Activated CD4-positive, alpha-beta T cell treated with anti-CD3 and anti-CD28 coated beads for 36 hours (primary cell): ENCODE results near the gene PARG. TPM values are rescaled to one million over a fixed set of nuclear protein-coding genes. Genes with fewer than 3 reads are reported as not detected.
"Not testable (repeated sequence)": the region's sequence is repeated elsewhere in the genome, so short reads cannot be mapped to it uniquely, and the experiment has no call there.

Experiments used
- ATAC-seq: fragments of 200-7000 bp; cut with Tn5 transposase; one replicate; pipeline ENCODE4 v1.10.0; 2021; ENCODE audit warnings: mild to moderate bottlenecking, moderate library complexity
- CTCF ChIA-PET: fragments of 350-600 bp; sonication (Branson Sonifier 250); formaldehyde crosslinking; loops from one replicate; lab custom pipeline; 2021; ENCODE audit warnings: antibody characterized with exemption; lab: Charles Lee
- POLR2A ChIA-PET: fragments of 350-600 bp; sonication (Branson Sonifier 250); formaldehyde crosslinking; loops from one replicate; lab custom pipeline; 2021; ENCODE audit warnings: antibody characterized with exemption, inconsistent platforms; lab: Charles Lee
- DNase-seq: peaks from one replicate; pipeline ENCODE4 v3.0.0-alpha.2; 2020
- H3K27ac Mint-ChIP-seq: one replicate; pipeline ENCODE4 v1.8.0; 2021; ENCODE audit warnings: mixed read lengths
- H3K27me3 Mint-ChIP-seq: one replicate; pipeline ENCODE4 v1.8.0; 2021; ENCODE audit warnings: mixed read lengths
- H3K36me3 Mint-ChIP-seq: one replicate; pipeline ENCODE4 v1.8.0; 2021; ENCODE audit warnings: low read depth, mixed read lengths
- H3K4me1 Mint-ChIP-seq: one replicate; pipeline ENCODE4 v1.8.0; 2021; ENCODE audit warnings: mixed read lengths
- H3K4me3 Mint-ChIP-seq: one replicate; pipeline ENCODE4 v1.8.0; 2021; ENCODE audit warnings: mild to moderate bottlenecking, moderate library complexity, mixed read lengths
- H3K9me3 Mint-ChIP-seq: one replicate; pipeline ENCODE4 v1.8.0; 2021; ENCODE audit warnings: low read depth, mixed read lengths
- intact Hi-C, 2 experiments: fragments of 100-400 bp; cut with DNase I in 1 of 2; cut with micrococcal nuclease in 1 of 2; formaldehyde crosslinking; loops; one replicate each; pipeline versions ENCODE4 v1.14.2 to v1.15.1; 2022 to 2024; cut with DNase I, micrococcal nuclease
- total RNA-seq, 2 experiments: library from RNA; stranded (reverse); gene quantifications; one replicate each; pipeline ENCODE4 v1.2.3, GENCODE V29; 2021

PARG gene
- total RNA-seq, 2 experiments from 2014 or later = 33.9 to 36.1 TPM

DNA sequence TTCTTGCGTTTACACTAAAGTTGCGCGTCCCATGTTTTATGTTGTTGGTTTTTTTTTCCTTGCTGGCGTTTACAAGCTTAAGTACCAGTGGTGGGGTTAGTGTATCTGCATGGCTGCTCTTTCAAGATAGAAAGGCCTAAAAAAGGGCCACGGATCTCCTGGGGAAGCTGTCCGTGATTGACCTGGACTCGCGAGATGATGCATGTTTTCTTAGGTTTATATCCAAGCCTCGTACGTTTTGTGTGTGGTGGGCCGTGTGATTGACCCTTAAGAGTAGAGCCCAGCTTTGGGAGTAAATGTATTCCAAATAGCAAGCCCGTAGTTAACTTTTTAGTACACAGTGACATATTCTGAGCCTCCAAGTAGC, 495 bp upstream of the PARG start:
- Mint-ChIP-seq H3K27ac (peak overlapping the region; percentile 94), H3K4me3 (peak overlapping the region; percentile 95), H3K4me1 (peaks cover 37% of the 10 kb centered on the region), H3K36me3 (peaks cover 21% of the 10 kb centered on the region)
- POLR2A ChIA-PET, CTCF ChIA-PET, H3K9me3 Mint-ChIP-seq, intact Hi-C loops, H3K27me3 Mint-ChIP-seq, DNase-seq: not testable (repeated sequence)
- peak; percentile 7 for ATAC-seq

DNA sequence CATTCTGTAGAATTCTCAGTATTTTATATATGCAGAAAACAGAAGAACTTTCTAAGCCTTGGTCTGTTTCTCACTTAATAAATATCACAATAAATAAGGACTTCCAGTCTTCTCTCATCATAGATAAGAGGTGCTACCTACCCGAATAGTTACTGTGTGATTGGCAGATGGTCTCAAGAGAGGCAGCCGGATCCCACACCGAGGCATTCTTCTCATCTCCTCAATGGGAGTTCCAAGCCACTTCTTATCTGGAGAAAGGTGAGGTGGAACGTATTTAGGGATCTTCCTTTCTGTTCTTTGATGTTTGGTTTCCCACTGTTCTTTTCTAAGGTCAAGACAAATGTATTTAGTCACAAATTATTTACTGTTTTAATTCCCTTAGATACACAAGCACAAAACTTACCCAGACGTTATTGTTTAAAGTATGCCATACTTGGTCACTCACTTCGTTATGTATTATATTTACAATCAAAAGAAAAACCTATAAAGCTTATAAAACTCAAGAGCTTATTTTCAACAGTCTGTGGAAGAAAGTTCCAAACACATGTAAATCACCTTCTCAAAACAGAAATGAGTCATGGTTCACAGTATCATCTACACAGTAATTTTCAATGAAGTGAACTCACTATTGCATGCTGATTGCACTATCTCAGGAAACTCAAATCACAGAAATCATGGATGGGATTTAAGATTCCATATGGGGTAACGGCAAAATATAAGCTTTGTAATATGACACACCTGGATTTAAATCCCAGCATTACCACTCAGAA, 9.7 kb downstream of the PARG start:
- CTCF ChIA-PET = not testable (repeated sequence)
- ATAC-seq = peak; percentile 78

DNA sequence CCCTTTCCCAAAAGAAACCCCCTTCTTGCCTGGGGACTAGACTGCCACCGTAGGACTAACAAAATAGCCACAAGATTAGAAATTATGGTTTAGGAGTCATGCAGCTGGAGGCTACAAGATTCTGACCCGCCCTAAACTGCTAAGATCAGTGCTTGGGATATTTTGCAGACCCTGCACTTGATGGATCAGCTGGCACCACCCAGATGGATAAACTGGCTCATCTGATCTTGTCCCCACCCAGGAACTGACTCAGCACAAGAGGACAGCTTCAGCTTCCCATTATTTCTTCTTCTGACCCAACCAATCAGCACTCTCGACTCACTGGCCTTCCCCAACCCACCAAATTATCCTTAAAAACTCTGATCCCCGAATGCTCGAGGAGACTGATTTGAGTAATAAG, 10.6 kb downstream of the PARG start:
- H3K27me3 Mint-ChIP-seq, H3K9me3 Mint-ChIP-seq, DNase-seq, POLR2A ChIA-PET, intact Hi-C loops, CTCF ChIA-PET, ATAC-seq, H3K4me3 Mint-ChIP-seq, H3K27ac Mint-ChIP-seq: not testable (repeated sequence)
- Mint-ChIP-seq H3K36me3 (peaks cover 22% of the 10 kb centered on the region), H3K4me1 (peaks cover 12% of the 10 kb centered on the region)

More for the DNA sequence above, 9.7 kb downstream of the PARG start:
- intact Hi-C loops, POLR2A ChIA-PET, H3K4me3 Mint-ChIP-seq, H3K9me3 Mint-ChIP-seq, H3K27me3 Mint-ChIP-seq, DNase-seq: not testable (repeated sequence)
- H3K36me3 Mint-ChIP-seq = peaks cover 16% of the 10 kb centered on the region
- H3K27ac Mint-ChIP-seq = peak overlapping the region; percentile 39
- peaks cover 12% of the 10 kb centered on the region for H3K4me1 Mint-ChIP-seq

DNA sequence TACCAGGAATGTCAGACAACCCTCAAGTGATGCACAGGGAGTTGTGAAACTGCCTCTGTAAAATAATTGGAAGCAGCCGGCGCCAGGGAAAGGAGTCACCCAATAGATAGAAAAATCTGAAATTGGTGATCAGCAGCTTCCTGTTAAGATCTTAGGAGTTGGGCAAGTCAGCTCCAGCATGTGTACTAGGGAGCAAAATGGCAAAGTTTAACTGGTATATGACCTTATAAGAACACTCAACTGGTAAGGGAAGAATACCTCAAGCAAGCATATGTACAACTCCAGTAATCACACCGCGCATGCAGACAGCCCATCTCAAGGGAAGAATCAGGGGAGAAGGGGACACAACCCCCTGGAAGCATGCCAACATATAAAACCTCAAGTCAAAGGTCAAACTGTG, 18.3 kb downstream of the PARG start:
- ATAC-seq, POLR2A ChIA-PET, DNase-seq, H3K27me3 Mint-ChIP-seq, H3K4me3 Mint-ChIP-seq, intact Hi-C loops, H3K9me3 Mint-ChIP-seq, H3K27ac Mint-ChIP-seq, H3K4me1 Mint-ChIP-seq, CTCF ChIA-PET: not testable (repeated sequence)
- H3K36me3 Mint-ChIP-seq = peaks cover 15% of the 10 kb centered on the region

DNA sequence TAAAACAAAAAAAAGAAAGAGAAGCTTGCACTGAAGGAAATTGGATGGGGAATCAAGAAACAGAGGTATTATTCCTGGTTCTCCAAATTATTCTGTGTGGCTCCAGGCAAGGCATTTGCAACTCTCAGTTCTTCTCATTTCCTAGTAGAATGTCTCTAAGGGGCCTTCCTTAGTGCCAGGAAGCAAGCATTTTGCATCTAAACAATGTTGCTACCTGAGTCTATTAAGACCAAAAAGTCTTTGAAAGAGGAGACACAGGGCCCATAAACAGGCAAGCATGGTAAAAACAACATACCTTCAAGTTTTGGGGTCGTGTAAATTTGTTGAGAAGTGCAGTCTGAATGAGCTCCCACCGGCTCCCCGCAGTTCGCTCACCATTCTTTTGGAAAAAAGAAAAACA, 19.8 kb downstream of the PARG start:
- peaks cover 15% of the 10 kb centered on the region for H3K36me3 Mint-ChIP-seq
- H3K27me3 Mint-ChIP-seq, H3K4me1 Mint-ChIP-seq, ATAC-seq, H3K9me3 Mint-ChIP-seq, DNase-seq, H3K27ac Mint-ChIP-seq, CTCF ChIA-PET, intact Hi-C loops, POLR2A ChIA-PET, H3K4me3 Mint-ChIP-seq: not testable (repeated sequence)

DNA sequence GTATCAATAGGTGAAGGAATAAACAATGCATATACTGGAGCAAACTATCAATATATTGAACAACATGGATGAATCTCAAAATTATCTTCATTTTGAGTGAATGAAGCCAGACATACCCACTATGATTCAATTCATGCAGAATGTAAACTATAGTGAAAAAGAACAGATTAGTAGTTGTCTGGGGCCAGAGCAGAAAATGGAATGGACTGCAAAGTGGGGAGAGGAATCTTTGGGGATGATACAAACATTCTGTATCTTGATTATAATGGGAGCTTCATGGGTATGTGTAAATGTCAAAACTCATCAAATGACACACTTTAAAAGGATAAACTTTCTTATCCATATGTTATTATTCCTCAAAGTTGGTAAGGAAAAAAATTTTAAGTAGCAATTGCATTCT, 23.9 kb downstream of the PARG start:
- CTCF ChIA-PET, H3K27ac Mint-ChIP-seq, H3K4me1 Mint-ChIP-seq, H3K27me3 Mint-ChIP-seq, intact Hi-C loops, ATAC-seq, POLR2A ChIA-PET, H3K9me3 Mint-ChIP-seq, H3K4me3 Mint-ChIP-seq, DNase-seq: not testable (repeated sequence)
- H3K36me3 Mint-ChIP-seq = peaks cover 25% of the 10 kb centered on the region

DNA sequence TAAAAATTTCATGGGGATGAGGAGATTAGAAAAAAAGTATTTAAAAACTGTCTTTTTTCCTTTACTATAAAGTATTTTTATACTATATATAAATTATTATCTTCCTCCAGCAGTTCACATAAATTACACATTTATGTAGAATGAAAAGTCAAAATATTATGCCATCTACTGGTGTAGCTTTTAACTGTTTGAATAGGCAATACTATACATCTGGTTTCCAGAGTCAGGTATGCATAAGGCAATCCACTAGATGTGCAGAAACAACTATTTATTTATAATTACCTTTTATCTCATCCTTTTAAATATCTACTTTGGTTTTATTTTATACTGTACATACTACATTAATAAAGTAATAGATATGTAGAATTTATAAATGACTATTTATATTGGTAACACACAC, 25.4 kb downstream of the PARG start:
- H3K9me3 Mint-ChIP-seq, DNase-seq, H3K27ac Mint-ChIP-seq, H3K4me3 Mint-ChIP-seq, H3K27me3 Mint-ChIP-seq, ATAC-seq, intact Hi-C loops, CTCF ChIA-PET, H3K4me1 Mint-ChIP-seq, POLR2A ChIA-PET: not testable (repeated sequence)
- H3K36me3 Mint-ChIP-seq = peaks cover 21% of the 10 kb centered on the region

DNA sequence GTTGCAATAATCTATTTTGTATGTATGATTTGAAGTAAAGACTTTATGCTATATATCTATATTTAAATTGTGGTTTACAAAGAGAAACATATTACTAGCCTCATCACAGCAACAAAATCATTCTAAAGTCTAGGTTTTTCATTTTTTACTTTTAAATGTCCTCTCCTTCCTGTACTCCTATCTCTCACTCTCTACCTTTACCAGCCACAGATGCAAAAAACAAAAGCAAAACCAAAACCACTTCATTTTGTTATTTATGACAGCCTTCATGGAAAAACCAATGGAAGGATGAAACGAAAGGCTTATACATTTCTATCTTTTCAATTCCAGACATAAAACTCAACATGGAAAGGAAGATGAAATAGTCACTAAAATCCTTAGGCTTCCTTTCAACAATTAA, 31.5 kb downstream of the PARG start:
- intact Hi-C loops, CTCF ChIA-PET, H3K9me3 Mint-ChIP-seq, H3K27me3 Mint-ChIP-seq, H3K27ac Mint-ChIP-seq, POLR2A ChIA-PET, H3K4me3 Mint-ChIP-seq, DNase-seq, H3K4me1 Mint-ChIP-seq: not testable (repeated sequence)
- H3K36me3 Mint-ChIP-seq = peaks cover 18% of the 10 kb centered on the region
- ATAC-seq = peak; percentile 26

DNA sequence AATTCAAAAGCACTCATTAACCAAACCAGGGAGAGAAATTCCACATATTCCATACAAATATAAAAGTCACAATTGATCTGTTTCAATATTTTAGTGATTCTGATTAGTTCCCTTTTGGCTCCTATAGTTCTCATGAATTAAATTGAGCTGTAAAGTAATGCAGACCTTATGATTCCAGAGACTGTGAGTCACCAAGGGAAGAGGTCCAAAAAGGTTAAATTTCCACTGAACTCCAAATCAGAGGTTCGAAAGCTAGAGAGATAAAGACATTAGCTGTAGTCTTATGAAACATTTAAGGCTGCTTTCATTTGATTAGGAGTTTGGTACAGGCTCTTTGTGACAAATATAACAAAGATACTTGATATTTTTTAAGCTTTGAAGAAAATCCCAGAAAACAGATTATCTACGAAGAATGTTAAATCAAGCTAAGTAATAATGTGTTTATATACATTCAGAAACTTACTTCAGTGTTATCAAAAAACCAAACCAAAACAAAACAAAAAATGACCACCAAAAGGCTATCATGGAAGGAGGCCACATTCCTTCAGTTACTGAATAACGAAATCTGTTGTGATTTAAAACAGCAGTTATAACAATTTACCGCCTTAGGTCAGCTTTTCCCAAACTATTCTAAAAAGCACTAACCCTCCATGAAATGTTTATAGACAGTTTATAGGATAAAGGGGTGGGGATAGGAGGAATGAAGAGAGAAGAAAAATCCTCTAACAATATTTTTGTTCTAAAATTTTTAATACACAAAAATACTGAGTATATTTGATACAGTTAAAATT, 33.3 kb downstream of the PARG start:
- peaks cover 15% of the 10 kb centered on the region for H3K36me3 Mint-ChIP-seq
- ATAC-seq, DNase-seq, H3K9me3 Mint-ChIP-seq, H3K27ac Mint-ChIP-seq, CTCF ChIA-PET, H3K4me3 Mint-ChIP-seq, intact Hi-C loops, H3K4me1 Mint-ChIP-seq, H3K27me3 Mint-ChIP-seq, POLR2A ChIA-PET: not testable (repeated sequence)

DNA sequence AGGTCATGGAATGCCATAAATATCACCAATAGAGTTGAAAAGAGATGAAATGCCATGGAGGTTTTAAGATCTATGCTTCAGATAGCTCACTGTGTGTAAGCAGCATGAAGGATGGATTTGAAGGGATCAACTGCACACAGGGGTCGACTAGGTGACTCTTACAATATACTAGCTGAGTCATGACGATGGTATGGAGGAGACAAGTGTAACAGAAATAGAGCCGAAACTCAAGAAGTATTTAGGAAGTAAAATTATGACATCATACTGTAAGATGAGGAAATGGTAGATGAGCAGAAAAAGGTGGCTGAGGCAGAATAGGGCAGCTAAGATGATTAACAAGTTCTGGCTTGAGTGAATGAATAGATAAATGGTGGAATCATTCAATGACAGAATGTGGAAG, 38.0 kb downstream of the PARG start:
- CTCF ChIA-PET, H3K9me3 Mint-ChIP-seq, H3K4me1 Mint-ChIP-seq, H3K27me3 Mint-ChIP-seq, ATAC-seq, H3K27ac Mint-ChIP-seq, H3K4me3 Mint-ChIP-seq, intact Hi-C loops, DNase-seq, POLR2A ChIA-PET: not testable (repeated sequence)
- peaks cover 18% of the 10 kb centered on the region for H3K36me3 Mint-ChIP-seq

DNA sequence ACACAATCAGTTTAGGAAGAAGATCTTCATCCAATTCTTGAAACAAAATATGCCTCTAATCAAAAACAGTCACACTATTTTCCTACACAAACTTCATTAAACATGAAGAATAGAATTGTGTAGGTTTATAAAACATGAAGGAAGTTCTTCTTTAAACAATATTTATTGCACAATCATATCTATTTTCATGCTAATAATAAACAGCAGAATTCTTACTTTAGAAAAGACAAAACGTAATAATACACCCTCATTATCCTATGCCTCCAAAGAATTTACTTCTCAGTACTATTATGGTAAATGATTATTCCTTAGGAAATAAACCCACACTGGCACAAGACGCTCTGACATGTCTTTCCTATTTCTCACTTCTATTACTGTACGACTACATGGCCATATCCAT, 41.4 kb downstream of the PARG start:
- H3K4me3 Mint-ChIP-seq, H3K27ac Mint-ChIP-seq, H3K4me1 Mint-ChIP-seq, H3K9me3 Mint-ChIP-seq, intact Hi-C loops, H3K27me3 Mint-ChIP-seq, CTCF ChIA-PET, POLR2A ChIA-PET, DNase-seq, ATAC-seq: not testable (repeated sequence)
- H3K36me3 Mint-ChIP-seq = peaks cover 25% of the 10 kb centered on the region

DNA sequence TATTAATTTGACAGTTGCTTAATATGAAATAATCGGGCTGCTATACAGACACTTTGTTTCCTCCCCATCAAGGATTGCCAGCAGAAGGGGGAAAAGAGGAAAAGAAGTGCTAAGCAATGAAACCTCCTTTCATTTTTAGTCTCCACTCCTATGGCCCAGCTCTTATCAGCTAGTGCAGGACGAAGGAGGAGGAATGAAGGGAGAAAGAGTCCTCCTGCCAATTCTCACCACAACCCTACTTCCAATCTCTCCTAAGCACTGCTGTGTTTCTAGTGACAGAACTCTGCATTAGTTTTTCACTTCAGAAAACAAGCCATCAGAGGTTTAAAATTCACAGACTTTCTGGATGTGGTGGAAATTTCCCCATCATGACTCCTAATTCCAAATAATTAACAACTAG, 41.8 kb downstream of the PARG start:
- H3K27me3 Mint-ChIP-seq, ATAC-seq, H3K27ac Mint-ChIP-seq, H3K4me3 Mint-ChIP-seq, H3K4me1 Mint-ChIP-seq, POLR2A ChIA-PET, DNase-seq, intact Hi-C loops, H3K9me3 Mint-ChIP-seq, CTCF ChIA-PET: not testable (repeated sequence)
- peaks cover 26% of the 10 kb centered on the region for H3K36me3 Mint-ChIP-seq
